ENCODE results near the gene FAM98B.
"Not testable (repeated sequence)": the region's sequence is repeated elsewhere in the genome, so short reads cannot be mapped to it uniquely, and the experiment has no call there.

Gene FAM98B

GRCh38 chr15:38453971-38454695 is at the start of gene FAM98B:
Gene FAM98B (plus strand): TSS chr15:38454127. CDS start chr15:38454162, 35 bp downstream.
- peak; percentile 73 for DNase-seq

DNA sequence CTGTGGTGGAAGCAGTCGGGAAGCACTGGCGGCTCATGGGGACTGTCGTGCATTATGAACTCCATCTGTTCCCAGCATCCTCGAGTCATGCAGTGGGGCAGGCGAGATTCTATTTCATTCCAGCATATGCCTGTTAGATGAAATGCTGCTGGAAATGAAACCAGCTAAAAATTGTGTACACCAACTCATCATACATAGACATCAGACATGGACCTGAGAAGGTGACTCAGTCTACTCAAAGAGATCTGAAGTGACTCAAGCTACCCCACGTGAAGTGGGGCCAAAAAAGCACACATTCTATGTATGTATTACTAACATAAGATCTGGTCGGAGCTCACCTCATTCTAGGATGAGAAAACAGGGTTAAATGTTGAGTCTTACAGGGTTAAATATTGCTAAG is 47.5 kb upstream of the FAM98B start:
- DNase-seq, result peak; percentile 3

- no peak for DNase-seq
Measured at GRCh38 chr15:38408576-38408975, 45.4 kb upstream of the FAM98B start.

GRCh38 chr15:38411902-38412301 is 42.0 kb upstream of the FAM98B start:
- no peak for DNase-seq

DNA sequence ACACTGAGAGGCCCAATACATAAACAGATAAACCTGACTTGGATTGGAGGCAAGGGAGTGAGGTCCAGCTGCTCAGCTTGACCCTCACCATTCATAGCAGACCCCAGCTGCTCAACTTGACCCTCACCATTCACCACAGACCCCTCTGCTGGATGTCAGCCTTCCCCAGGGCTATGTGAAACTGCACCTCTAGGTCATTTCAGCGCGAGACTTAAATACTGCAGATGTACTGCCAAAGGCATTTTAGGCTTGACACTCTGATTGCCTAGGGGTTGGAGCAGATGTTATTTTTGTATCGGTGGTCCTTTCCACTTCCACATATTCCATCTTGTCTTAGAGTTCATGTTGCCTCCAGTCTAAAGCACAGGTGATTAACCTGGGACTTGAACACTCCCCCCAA is 41.5 kb upstream of the FAM98B start:
- no peak for DNase-seq

- peak; percentile 71 for DNase-seq
Measured at GRCh38 chr15:38414357-38414756, 39.6 kb upstream of the FAM98B start.

- no peak for DNase-seq
Measured at GRCh38 chr15:38421069-38421690, 32.7 kb upstream of the FAM98B start.

DNA sequence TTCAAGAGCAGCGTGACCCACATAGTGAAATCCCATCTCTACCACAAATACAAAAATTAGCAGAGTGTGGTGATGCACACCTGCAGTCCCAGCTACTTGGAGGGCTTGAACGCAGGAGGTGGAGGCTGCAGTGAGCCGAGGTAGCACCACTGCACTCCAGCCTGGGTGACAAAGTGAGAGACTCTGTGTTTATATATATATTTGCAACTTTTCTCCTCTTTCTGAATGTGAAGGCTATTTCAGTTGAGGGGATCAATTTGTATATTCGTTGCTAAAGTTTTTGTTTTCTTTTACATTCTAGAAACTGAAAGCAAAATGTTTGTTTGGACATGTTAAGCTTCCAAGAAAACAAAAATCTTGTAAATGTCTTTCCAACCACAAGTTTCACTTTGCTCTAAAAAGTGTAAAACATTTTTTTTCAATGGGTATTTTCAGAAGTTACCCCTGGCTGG is 29.8 kb upstream of the FAM98B start:
- no peak for DNase-seq

DNA sequence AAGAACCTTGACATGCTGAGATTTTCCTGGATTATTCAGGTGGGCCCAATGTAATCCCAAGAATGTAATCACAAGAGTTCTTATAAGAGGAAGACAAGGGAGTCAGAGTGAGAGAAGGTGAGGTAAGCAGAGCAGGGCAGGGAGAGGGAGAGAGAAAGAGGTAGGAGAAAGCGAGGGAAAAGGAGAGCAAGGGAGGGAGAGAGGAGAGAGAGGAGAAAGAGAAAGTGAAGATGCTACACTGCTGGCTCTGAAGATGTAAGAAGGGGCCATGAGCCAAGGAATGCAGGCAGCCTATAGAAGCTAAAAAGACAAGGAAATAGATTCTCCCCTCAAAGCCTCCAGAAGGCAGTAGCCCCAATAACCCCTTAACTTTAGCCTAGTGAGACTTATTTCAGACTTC is 28.7 kb upstream of the FAM98B start:
- DNase-seq, result no peak

DNA sequence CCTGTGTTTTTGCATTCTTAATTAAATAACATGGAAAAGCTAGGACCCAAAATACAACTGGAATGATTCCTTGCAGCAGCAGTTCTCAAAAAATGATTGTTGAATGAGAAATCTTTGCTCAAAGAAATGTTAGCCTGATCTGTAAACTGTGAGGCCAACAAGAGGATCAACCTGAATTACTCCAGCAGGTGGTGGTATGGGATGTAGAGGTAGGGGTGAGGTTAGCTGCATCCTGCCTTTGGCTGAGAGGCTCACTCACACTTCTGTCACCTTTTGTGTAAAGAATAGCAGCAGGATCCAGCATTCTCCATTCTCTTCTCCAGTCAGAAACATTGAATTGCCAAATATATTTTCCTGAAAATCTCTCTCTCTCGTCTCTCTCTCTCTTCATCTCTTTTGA is 26.5 kb upstream of the FAM98B start:
- no peak for DNase-seq

- DNase-seq, result no peak
Measured at GRCh38 chr15:38430106-38430760, 23.7 kb upstream of the FAM98B start.

DNA sequence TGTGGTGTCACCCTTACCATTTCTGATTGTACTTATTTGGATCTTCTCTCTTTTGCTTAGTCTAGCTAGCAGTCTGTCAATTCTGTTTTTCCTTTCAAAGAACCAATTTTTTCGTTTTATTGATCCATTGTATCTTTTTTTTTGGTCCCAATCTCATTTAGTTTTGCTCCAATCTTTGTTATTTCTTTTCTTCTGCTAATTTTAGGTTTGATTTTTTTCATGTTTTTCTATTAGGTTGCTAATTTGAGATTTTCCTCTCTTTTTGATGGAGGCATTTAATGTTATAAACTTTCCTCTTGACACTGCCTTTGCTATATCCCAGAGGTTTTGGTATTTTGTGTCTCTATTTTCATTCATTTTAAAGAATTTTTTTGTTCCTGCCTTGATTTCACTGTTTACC is 16.9 kb upstream of the FAM98B start:
- DNase-seq, result no peak

GRCh38 chr15:38437603-38438002 is 16.3 kb upstream of the FAM98B start:
- not testable (repeated sequence) for DNase-seq

DNA sequence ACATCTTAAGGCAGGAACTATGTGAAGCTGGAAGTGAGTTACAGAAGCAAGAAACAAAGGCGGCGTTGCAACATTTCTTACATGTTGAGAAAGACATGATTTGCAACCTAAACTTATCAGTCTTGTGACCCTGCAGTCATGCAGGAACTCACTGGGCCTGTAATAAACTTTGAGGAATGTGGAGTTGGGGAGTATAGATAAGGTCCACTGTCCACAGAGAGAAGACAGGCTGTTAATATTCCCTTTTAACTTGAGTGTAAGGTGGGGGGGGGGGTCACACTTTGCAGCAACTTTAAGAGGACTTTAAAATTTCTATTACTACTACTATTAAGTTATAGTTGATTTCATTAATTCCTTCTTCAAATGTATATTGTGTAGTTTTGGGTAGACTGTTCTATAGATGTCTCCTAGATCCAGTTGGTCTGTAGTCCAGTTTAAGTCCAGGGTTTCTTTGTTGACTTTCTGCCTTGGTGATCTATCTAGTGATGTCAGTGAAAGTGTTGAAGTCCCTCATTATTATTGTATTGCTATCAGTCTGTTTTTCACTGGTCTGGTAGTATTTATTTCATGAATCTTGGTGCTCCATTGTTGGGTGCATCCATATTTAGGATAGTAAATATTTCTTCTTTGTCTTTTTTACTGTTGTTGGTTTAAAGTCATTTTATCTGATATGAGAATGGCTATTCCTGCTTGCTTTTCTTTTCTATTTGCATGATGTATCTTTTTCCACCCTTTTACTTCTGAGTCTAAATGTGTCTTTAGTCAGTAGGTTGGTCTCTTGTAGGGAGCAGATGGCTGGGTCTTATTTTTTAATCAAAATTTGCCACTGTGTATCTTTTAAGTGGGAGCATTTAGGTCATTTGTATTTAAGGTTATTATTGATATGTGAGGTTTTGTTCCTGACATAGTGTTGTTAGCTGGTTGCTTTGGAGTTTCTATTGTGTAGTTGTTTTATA is 15.6 kb upstream of the FAM98B start:
- DNase-seq, result no peak

GRCh38 chr15:38440353-38441129 is 13.4 kb upstream of the FAM98B start:
- peak; percentile 45 for DNase-seq

DNA sequence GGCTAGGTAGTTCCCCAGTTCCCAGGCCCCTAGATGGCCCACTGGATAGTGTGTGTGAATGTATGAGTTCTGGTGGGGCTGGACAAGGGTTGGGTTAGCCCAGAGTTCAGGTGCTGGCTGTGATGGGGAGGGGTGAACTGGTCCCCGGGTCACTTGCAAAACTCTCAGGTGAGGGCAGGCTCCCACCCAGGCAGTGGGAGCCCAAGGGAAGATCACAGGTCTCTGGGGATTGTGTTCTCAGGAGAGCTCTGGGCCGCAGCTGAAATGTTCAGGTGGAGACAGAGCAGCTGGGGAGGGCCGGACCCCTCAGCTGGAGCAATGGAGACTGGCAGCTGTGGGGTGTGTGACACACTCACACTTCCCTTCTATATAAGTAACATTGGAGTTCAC is 12.8 kb upstream of the FAM98B start:
- DNase-seq, result no peak

- no peak for DNase-seq
Measured at GRCh38 chr15:38454696-38455090, 766 bp downstream of the FAM98B start.

GRCh38 chr15:38455092-38455491 is 1.2 kb downstream of the FAM98B start:
- DNase-seq, result no peak

DNA sequence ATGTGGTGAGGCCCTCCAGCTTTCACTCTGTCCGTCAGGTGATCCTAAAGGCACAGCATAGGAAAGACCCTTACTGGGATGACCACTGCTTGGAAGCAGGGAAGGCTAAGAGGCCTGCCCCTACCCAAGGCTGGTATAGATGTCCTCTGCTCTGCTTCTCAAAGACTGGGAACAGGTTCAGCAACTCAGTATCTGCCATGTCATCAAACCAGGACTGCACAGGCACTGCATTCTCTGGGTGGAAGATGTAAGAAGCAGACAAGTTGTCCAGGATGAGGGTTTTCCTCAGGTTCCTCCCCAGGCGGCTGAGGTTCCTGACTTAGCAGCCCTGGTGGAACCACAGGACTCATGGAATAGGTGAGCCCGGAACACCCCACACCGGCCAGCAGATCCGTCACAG is 4.7 kb downstream of the FAM98B start:
- no peak for DNase-seq

DNA sequence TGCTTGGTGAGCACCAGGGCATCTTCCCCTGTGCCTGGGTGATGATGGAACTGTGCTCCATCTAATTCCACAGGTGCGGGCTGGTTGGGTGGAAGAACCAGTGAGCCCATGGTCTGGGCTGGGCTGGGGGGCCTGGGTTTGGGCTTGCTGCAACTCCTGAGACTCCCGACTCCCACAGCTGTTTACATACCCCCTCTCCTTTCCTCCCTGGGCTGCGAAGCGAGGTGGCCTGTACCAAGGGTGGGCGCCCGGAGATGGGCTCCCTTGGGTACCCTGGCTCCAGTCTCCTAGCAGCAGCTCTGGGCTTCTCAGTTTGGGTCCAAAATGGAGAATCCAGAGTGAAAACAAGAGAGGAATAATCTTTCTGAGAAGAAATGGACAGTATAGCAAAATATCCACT is 5.6 kb downstream of the FAM98B start:
- no peak for DNase-seq

- DNase-seq, result no peak
Measured at GRCh38 chr15:38460543-38460942, 6.6 kb downstream of the FAM98B start.

All from HCEC 1CT (cell line).